Measurements from ENCODE around the gene PLXNB2.

DNA sequence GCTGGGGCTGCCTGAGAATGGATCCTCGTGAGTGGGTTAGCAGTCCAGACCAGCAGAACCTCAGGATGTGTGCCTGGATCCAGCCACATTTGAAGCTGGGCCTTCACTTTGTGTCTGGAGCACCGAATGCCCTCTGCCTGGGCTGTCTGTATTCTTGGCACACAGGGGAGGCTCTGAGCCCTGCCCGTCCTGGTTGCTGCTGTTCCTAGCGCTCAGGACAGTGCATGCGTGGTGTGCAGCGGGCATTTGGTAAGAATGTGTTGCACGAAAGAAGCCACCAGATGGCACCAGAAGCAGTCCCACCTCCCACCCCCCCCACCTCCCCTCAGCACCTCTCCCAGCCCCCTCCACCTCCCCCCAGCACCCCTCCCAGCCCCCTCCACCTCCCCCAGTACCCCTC lies 33.1 kb downstream of the PLXNB2 start:
- TF ChIP-seq, protein P1, sequence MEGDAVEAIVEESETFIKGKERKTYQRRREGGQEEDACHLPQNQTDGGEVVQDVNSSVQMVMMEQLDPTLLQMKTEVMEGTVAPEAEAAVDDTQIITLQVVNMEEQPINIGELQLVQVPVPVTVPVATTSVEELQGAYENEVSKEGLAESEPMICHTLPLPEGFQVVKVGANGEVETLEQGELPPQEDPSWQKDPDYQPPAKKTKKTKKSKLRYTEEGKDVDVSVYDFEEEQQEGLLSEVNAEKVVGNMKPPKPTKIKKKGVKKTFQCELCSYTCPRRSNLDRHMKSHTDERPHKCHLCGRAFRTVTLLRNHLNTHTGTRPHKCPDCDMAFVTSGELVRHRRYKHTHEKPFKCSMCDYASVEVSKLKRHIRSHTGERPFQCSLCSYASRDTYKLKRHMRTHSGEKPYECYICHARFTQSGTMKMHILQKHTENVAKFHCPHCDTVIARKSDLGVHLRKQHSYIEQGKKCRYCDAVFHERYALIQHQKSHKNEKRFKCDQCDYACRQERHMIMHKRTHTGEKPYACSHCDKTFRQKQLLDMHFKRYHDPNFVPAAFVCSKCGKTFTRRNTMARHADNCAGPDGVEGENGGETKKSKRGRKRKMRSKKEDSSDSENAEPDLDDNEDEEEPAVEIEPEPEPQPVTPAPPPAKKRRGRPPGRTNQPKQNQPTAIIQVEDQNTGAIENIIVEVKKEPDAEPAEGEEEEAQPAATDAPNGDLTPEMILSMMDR (IDR thresholded peaks at IDR 0.05) = peak in 1 of 3 experiments; percentile 31
- TF ChIP-seq POLR2A (IDR thresholded peaks at IDR 0.05) = no peak
